Transverse colon (tissue), 4 donors: ENCODE measurements around the gene TRABD2A. TPM values are rescaled to one million over a fixed set of nuclear protein-coding genes. Genes with fewer than 3 reads are reported as not detected.

Source experiments
- DNase-seq: peaks from one replicate; pipeline ENCODE4 v3.0.0-alpha.2; 2019
- H3K27ac ChIP-seq, 4 donors: fragments of 200-600 bp; sonication (generic); 2 replicates each; pipeline ENCODE4 v1.5.1; 2016 to 2018; ENCODE audit warnings: inconsistent platforms in 4 of 4
- H3K27me3 ChIP-seq: fragments of 200-600 bp; sonication (generic); 2 replicates; pipeline ENCODE4 v1.5.1; 2017; ENCODE audit warnings: inconsistent platforms
- H3K36me3 ChIP-seq, 4 donors: fragments of 200-600 bp; sonication (generic); 2 replicates each; pipeline ENCODE4 v1.5.1; 2017 to 2019; ENCODE audit warnings: inconsistent platforms in 4 of 4
- H3K4me1 ChIP-seq, 4 donors: fragments of 200-600 bp; sonication (generic); 2 replicates each; pipeline ENCODE4 v1.5.1; 2017 to 2020; ENCODE audit warnings: inconsistent platforms in 4 of 4
- H3K4me3 ChIP-seq, 4 donors: fragments of 200-600 bp; sonication (generic); 1 replicate in 1 of 4; 2 replicates in 3 of 4; pipeline versions ENCODE4 v1.5.1 to v1.6.1; 2017 to 2019; ENCODE audit warnings: inconsistent platforms in 4 of 4
- H3K9me3 ChIP-seq, 2 donors: fragments of 200-600 bp; sonication (generic); 2 replicates each; pipeline ENCODE4 v1.5.1; 2017 to 2019; ENCODE audit warnings: inconsistent platforms in 2 of 2
- CTCF ChIP-seq, 5 experiments: fragments of 200-600 bp in 3 of 5; fragments of 450-650 bp in 2 of 5; sonication (generic) in 3 of 5; IDR thresholded peaks; 1 replicate in 2 of 5; 2 replicates in 3 of 5; pipeline ENCODE4 v1.5.1; 2016 to 2017; ENCODE audit warnings: antibody characterized with exemption in 5 of 5, inconsistent platforms in 3 of 5, mild to moderate bottlenecking in 2 of 5, moderate library complexity in 1 of 5
- EP300 ChIP-seq: sonication (generic); formaldehyde crosslinking; IDR thresholded peaks from one replicate; pipeline ENCODE4 v1.6.1; 2017; ENCODE audit warnings: antibody characterized with exemption, low read depth
- POLR2A ChIP-seq: fragments of 450-650 bp; IDR thresholded peaks from one replicate; pipeline ENCODE4 v1.6.1; 2016; ENCODE audit warnings: antibody characterized with exemption, mild to moderate bottlenecking, moderate library complexity
- POLR2AphosphoS5 ChIP-seq, 3 donors: sonication (generic); formaldehyde crosslinking; IDR thresholded peaks; one replicate each; pipeline ENCODE4 v1.6.1; 2016; ENCODE audit warnings: antibody characterized with exemption in 3 of 3
- WGBS, 2 donors: methylation state at CpG; one replicate each; pipeline ENCODE4 v1.1.5; 2018; ENCODE audit warnings: low coverage in 1 of 2; 5-methylcytosine and 5-hydroxymethylcytosine counted together
- in situ Hi-C, 4 donors: fragments of 200-750 bp; cut with MboI; loops; one replicate each; pipeline versions ENCODE4 v1.15.0 to v1.15.1; 2017; ENCODE audit warnings: low sequenced_read_pairs in 3 of 4, low pct_ligation_motif_present in 1 of 4, low pct_unique_long_range_greater_than_20kb in 1 of 4
- intact Hi-C: fragments of 100-400 bp; cut with DNase I; formaldehyde crosslinking; loops from one replicate; pipeline ENCODE4 v1.15.1; 2023; ENCODE audit warnings: low total_unique reads
- total RNA-seq, 4 donors: library from RNA; depleted of rRNA; stranded (reverse); fragments of >200 nt; gene quantifications; one replicate each; pipeline ENCODE4 v1.1.0, GENCODE V29; 2016

The TRABD2A gene
- 100 to 1,000 TPM in 2 of 4 donors, 10 to 100 TPM in 2; 21.3 to 230 (median 76.5) TPM for total RNA-seq

GRCh38 chr2:84880645-84881521, at the start of gene TRABD2A:
TSS of gene TRABD2A (minus strand) at chr2:84881084. CDS start at chr2:84881039, 45 bp downstream.
- no peaks in the 10 kb centered on the region for H3K9me3 ChIP-seq
- peaks cover 15% of the 10 kb centered on the region for H3K27me3 ChIP-seq
- H3K4me1 ChIP-seq, result peaks cover 0 to 25% (median 14%) of the 10 kb centered on the region in 4 donors
- 0% methylated on average over 13 to 61 of the region's 77 CpGs for WGBS, 2 donors
- H3K36me3 ChIP-seq, result no peaks in the 10 kb centered on the region
- peak; percentile 64 for DNase-seq
- peak within 1 kb of the TSS; percentile 76 to 92 (median 86) for H3K27ac ChIP-seq
- peak; percentile 44 for TF ChIP-seq POLR2A
- TF ChIP-seq POLR2AphosphoS5 (IDR thresholded peaks at IDR 0.05), result peak in 2 of 3 donors; percentile 26 to 50
- TF ChIP-seq EP300, result no peak
- TF ChIP-seq CTCF (IDR thresholded peaks at IDR 0.05), result no peak
- in situ Hi-C loops (no loop called here), intact Hi-C loops (loop anchor here (2.0 kb wide), 1 partner anchor 46 kb away; no protein-coding TSS in a partner anchor)
- peak within 1 kb of the TSS; percentile 45 to 75 (median 65) for H3K4me3 ChIP-seq

GRCh38 chr2:84927275-84927627, 46.4 kb upstream of the TRABD2A start:
- Histone ChIP-seq H3K27me3 (no peaks in the 10 kb centered on the region), H3K4me3 (no peak overlapping the region), H3K9me3 (no peaks in the 10 kb centered on the region), H3K27ac (peak overlapping the region in 1 of 4 donors; percentile 69), H3K36me3 (no peaks in the 10 kb centered on the region), H3K4me1 (peaks cover 5 to 37% (median 20%) of the 10 kb centered on the region in 4 donors)
- WGBS, 2 donors, result 42 to 52% methylated on average over 3 of the region's 3 CpGs
- intact Hi-C loops (loop anchor here (2.0 kb wide), 1 partner anchor 46 kb away; the partner anchor contains the start of gene TRABD2A), in situ Hi-C loops (loop anchor here in 1 of 4 donors (5.0 to 25.0 kb wide), 2 partner anchors 85 to 360 kb away; no protein-coding TSS in a partner anchor)
- TF ChIP-seq CTCF (IDR thresholded peaks at IDR 0.05) (no peak), EP300 (no peak), POLR2A (no peak), POLR2AphosphoS5 (IDR thresholded peaks at IDR 0.05) (no peak)
- DNase-seq, result no peak

- Histone ChIP-seq H3K4me3 (peak overlapping the region in 3 of 4 donors; percentile 14 to 46 (median 37)), H3K36me3 (no peaks in the 10 kb centered on the region), H3K27me3 (no peaks in the 10 kb centered on the region), H3K4me1 (peaks cover 5 to 37% (median 20%) of the 10 kb centered on the region in 4 donors), H3K27ac (peak overlapping the region; percentile 36 to 73 (median 70)), H3K9me3 (no peaks in the 10 kb centered on the region)
- TF ChIP-seq CTCF (IDR thresholded peaks at IDR 0.05) (peak; percentile 97 to 100 (median 99)), EP300 (no peak), POLR2AphosphoS5 (IDR thresholded peaks at IDR 0.05) (peak; percentile 65 to 87 (median 85)), POLR2A (peak; percentile 20)
- DNase-seq, result peak; percentile 99
- WGBS, 2 donors, result 3% methylated on average over 34 of the region's 34 CpGs; no CpG with 5 or more reads in 1 of the 2 donors
- in situ Hi-C loops, result loop anchor here in 1 of 4 donors (5.0 to 25.0 kb wide), 2 partner anchors 86 to 361 kb away; no protein-coding TSS in a partner anchor
- intact Hi-C loops, result loop anchor here (2.0 kb wide), 1 partner anchor 45 kb away; the partner anchor contains the start of gene TRABD2A
Observed at GRCh38 chr2:84925724-84926376, 45.0 kb upstream of the TRABD2A start.

- Histone ChIP-seq H3K9me3 (no peaks in the 10 kb centered on the region), H3K36me3 (no peaks in the 10 kb centered on the region), H3K27me3 (no peaks in the 10 kb centered on the region), H3K4me1 (peaks cover 5 to 40% (median 22%) of the 10 kb centered on the region in 4 donors), H3K4me3 (peak overlapping the region in 1 of 4 donors; percentile 46), H3K27ac (peak overlapping the region; percentile 36 to 71 (median 64))
- intact Hi-C loops (no loop called here), in situ Hi-C loops (loop anchor here in 1 of 4 donors (5.0 to 25.0 kb wide), 2 partner anchors 87 to 362 kb away; no protein-coding TSS in a partner anchor)
- no peak for DNase-seq
- WGBS, 2 donors, result 92% methylated on average over 2 of the region's 2 CpGs; no CpG with 5 or more reads in 1 of the 2 donors
- TF ChIP-seq POLR2A, result no peak
- TF ChIP-seq CTCF (IDR thresholded peaks at IDR 0.05), result no peak
- TF ChIP-seq EP300, result no peak
- TF ChIP-seq POLR2AphosphoS5 (IDR thresholded peaks at IDR 0.05), result no peak
Observed at GRCh38 chr2:84925336-84925723, 44.4 kb upstream of the TRABD2A start.
